Measurements from ENCODE around the gene RTBDN.

Gene RTBDN

GRCh38 chr19:12868540-12869112, 34.2 kb upstream of the RTBDN start:
- no peaks in the 10 kb centered on the region for H3K27me3 ChIP-seq (ENCODE audit: control insufficient read depth, insufficient read depth, low read length)
- peaks cover 9% of the 10 kb centered on the region; the same call in 1 of the 2 replicates for H3K4me1 ChIP-seq (ENCODE audit: control insufficient read depth, insufficient read depth, low read length)
- peaks cover 11% of the 10 kb centered on the region; the same call in 1 of the 2 replicates for H3K36me3 ChIP-seq (ENCODE audit: control insufficient read depth, insufficient read depth, low read length)
- no peak overlapping the region for H3K4me3 ChIP-seq (ENCODE audit: low read depth, low read length)
- H3K27ac ChIP-seq (ENCODE audit: low read depth, low read length) = no peak overlapping the region
- H3K9me3 ChIP-seq (ENCODE audit: control insufficient read depth, insufficient read depth, low read length) = no peaks in the 10 kb centered on the region
- no peak overlapping the region for H3K9ac ChIP-seq (ENCODE audit: low read depth, low read length)

GRCh38 chr19:12867120-12868099, 33.0 kb upstream of the RTBDN start:
- peaks cover 11% of the 10 kb centered on the region; the same call in 1 of the 2 replicates for H3K36me3 ChIP-seq (ENCODE audit: control insufficient read depth, insufficient read depth, low read length)
- H3K9ac ChIP-seq (ENCODE audit: low read depth, low read length) = no peak overlapping the region
- peak overlapping the region; percentile 51 for H3K27ac ChIP-seq (ENCODE audit: low read depth, low read length)
- peaks cover 9% of the 10 kb centered on the region; the same call in 1 of the 2 replicates for H3K4me1 ChIP-seq (ENCODE audit: control insufficient read depth, insufficient read depth, low read length)
- no peaks in the 10 kb centered on the region for H3K9me3 ChIP-seq (ENCODE audit: control insufficient read depth, insufficient read depth, low read length)
- H3K4me3 ChIP-seq (ENCODE audit: low read depth, low read length) = peak overlapping the region; percentile 69
- no peaks in the 10 kb centered on the region for H3K27me3 ChIP-seq (ENCODE audit: control insufficient read depth, insufficient read depth, low read length)

GRCh38 chr19:12866416-12867119, 32.2 kb upstream of the RTBDN start:
- peak overlapping the region; percentile 69; the same call in 1 of the 2 replicates for H3K4me3 ChIP-seq (ENCODE audit: low read depth, low read length)
- H3K36me3 ChIP-seq (ENCODE audit: control insufficient read depth, insufficient read depth, low read length) = peaks cover 5% of the 10 kb centered on the region; the same call in 1 of the 2 replicates
- no peaks in the 10 kb centered on the region for H3K27me3 ChIP-seq (ENCODE audit: control insufficient read depth, insufficient read depth, low read length)
- H3K9me3 ChIP-seq (ENCODE audit: control insufficient read depth, insufficient read depth, low read length) = no peaks in the 10 kb centered on the region
- H3K4me1 ChIP-seq (ENCODE audit: control insufficient read depth, insufficient read depth, low read length) = peaks cover 9% of the 10 kb centered on the region; the same call in 1 of the 2 replicates
- no peak overlapping the region for H3K9ac ChIP-seq (ENCODE audit: low read depth, low read length)
- H3K27ac ChIP-seq (ENCODE audit: low read depth, low read length) = no peak overlapping the region

GRCh38 chr19:12865746-12866415, 31.5 kb upstream of the RTBDN start:
- H3K9me3 ChIP-seq (ENCODE audit: control insufficient read depth, insufficient read depth, low read length) = no peaks in the 10 kb centered on the region
- H3K36me3 ChIP-seq (ENCODE audit: control insufficient read depth, insufficient read depth, low read length) = peaks cover 5% of the 10 kb centered on the region; the same call in 1 of the 2 replicates
- peak overlapping the region; percentile 12 for H3K27ac ChIP-seq (ENCODE audit: low read depth, low read length)
- no peak overlapping the region for H3K9ac ChIP-seq (ENCODE audit: low read depth, low read length)
- H3K4me1 ChIP-seq (ENCODE audit: control insufficient read depth, insufficient read depth, low read length) = peaks cover 9% of the 10 kb centered on the region; the same call in 1 of the 2 replicates
- H3K27me3 ChIP-seq (ENCODE audit: control insufficient read depth, insufficient read depth, low read length) = no peaks in the 10 kb centered on the region
- no peak overlapping the region for H3K4me3 ChIP-seq (ENCODE audit: low read depth, low read length)

GRCh38 chr19:12864721-12865715, 30.6 kb upstream of the RTBDN start:
- Histone ChIP-seq H3K9ac (ENCODE audit: low read depth, low read length) (no peak overlapping the region), H3K27me3 (ENCODE audit: control insufficient read depth, insufficient read depth, low read length) (no peaks in the 10 kb centered on the region), H3K36me3 (ENCODE audit: control insufficient read depth, insufficient read depth, low read length) (peaks cover 5% of the 10 kb centered on the region; the same call in 1 of the 2 replicates), H3K27ac (ENCODE audit: low read depth, low read length) (no peak overlapping the region), H3K4me3 (ENCODE audit: low read depth, low read length) (no peak overlapping the region), H3K4me1 (ENCODE audit: control insufficient read depth, insufficient read depth, low read length) (peaks cover 9% of the 10 kb centered on the region; the same call in 1 of the 2 replicates), H3K9me3 (ENCODE audit: control insufficient read depth, insufficient read depth, low read length) (no peaks in the 10 kb centered on the region)

GRCh38 chr19:12864143-12864542, 29.8 kb upstream of the RTBDN start:
- H3K4me3 ChIP-seq (ENCODE audit: low read depth, low read length) = no peak overlapping the region
- H3K27ac ChIP-seq (ENCODE audit: low read depth, low read length) = no peak overlapping the region
- H3K9ac ChIP-seq (ENCODE audit: low read depth, low read length) = no peak overlapping the region
- H3K4me1 ChIP-seq (ENCODE audit: control insufficient read depth, insufficient read depth, low read length) = peaks cover 9% of the 10 kb centered on the region; the same call in 1 of the 2 replicates
- H3K36me3 ChIP-seq (ENCODE audit: control insufficient read depth, insufficient read depth, low read length) = peaks cover 8% of the 10 kb centered on the region
- H3K27me3 ChIP-seq (ENCODE audit: control insufficient read depth, insufficient read depth, low read length) = no peaks in the 10 kb centered on the region
- H3K9me3 ChIP-seq (ENCODE audit: control insufficient read depth, insufficient read depth, low read length) = no peaks in the 10 kb centered on the region

GRCh38 chr19:12859546-12859945, 25.2 kb upstream of the RTBDN start:
- H3K4me3 ChIP-seq (ENCODE audit: low read depth, low read length) = no peak overlapping the region
- H3K9me3 ChIP-seq (ENCODE audit: control insufficient read depth, insufficient read depth, low read length) = no peaks in the 10 kb centered on the region
- H3K27me3 ChIP-seq (ENCODE audit: control insufficient read depth, insufficient read depth, low read length) = no peaks in the 10 kb centered on the region
- H3K4me1 ChIP-seq (ENCODE audit: control insufficient read depth, insufficient read depth, low read length) = no peaks in the 10 kb centered on the region
- H3K9ac ChIP-seq (ENCODE audit: low read depth, low read length) = no peak overlapping the region
- H3K27ac ChIP-seq (ENCODE audit: low read depth, low read length) = no peak overlapping the region
- peaks cover 22% of the 10 kb centered on the region; the same call in 1 of the 2 replicates for H3K36me3 ChIP-seq (ENCODE audit: control insufficient read depth, insufficient read depth, low read length)

- H3K36me3 ChIP-seq (ENCODE audit: control insufficient read depth, insufficient read depth, low read length) = peaks cover 26% of the 10 kb centered on the region; the same call in 1 of the 2 replicates
- H3K4me3 ChIP-seq (ENCODE audit: low read depth, low read length) = no peak overlapping the region
- no peak overlapping the region for H3K27ac ChIP-seq (ENCODE audit: low read depth, low read length)
- H3K27me3 ChIP-seq (ENCODE audit: control insufficient read depth, insufficient read depth, low read length) = no peaks in the 10 kb centered on the region
- no peak overlapping the region for H3K9ac ChIP-seq (ENCODE audit: low read depth, low read length)
- H3K4me1 ChIP-seq (ENCODE audit: control insufficient read depth, insufficient read depth, low read length) = no peaks in the 10 kb centered on the region
- no peaks in the 10 kb centered on the region for H3K9me3 ChIP-seq (ENCODE audit: control insufficient read depth, insufficient read depth, low read length)
These were observed 23.9 kb upstream of the RTBDN start for GRCh38 chr19:12858041-12858928.

GRCh38 chr19:12856653-12857052, 22.3 kb upstream of the RTBDN start:
- Histone ChIP-seq H3K4me1 (ENCODE audit: control insufficient read depth, insufficient read depth, low read length) (no peaks in the 10 kb centered on the region), H3K27ac (ENCODE audit: low read depth, low read length) (no peak overlapping the region), H3K9ac (ENCODE audit: low read depth, low read length) (no peak overlapping the region), H3K27me3 (ENCODE audit: control insufficient read depth, insufficient read depth, low read length) (no peaks in the 10 kb centered on the region), H3K9me3 (ENCODE audit: control insufficient read depth, insufficient read depth, low read length) (no peaks in the 10 kb centered on the region), H3K4me3 (ENCODE audit: low read depth, low read length) (no peak overlapping the region), H3K36me3 (ENCODE audit: control insufficient read depth, insufficient read depth, low read length) (peaks cover 28% of the 10 kb centered on the region)

Data from HUES48 (cell line).